Panc1 (cell line): ENCODE results near the gene PER2. TPM values are rescaled to one million over a fixed set of nuclear protein-coding genes. Genes with fewer than 3 reads are reported as not detected.
"Not testable (repeated sequence)": the region's sequence is repeated elsewhere in the genome, so short reads cannot be mapped to it uniquely, and the experiment has no call there.

Source experiments
- ATAC-seq: fragments of 200-7000 bp; cut with Tn5 transposase; 2 replicates; pipeline ENCODE4 v1.9.1; 2020; ENCODE audit warnings: mild to moderate bottlenecking, moderate library complexity
- BruUV-seq: library from RNA; stranded (reverse); fragments of 400-500 nt; replicated peaks from 2 replicates; lab custom pipeline; 2021; lab: Mats Ljungman, UMichigan
- CTCF ChIA-PET: fragments of 300-600 bp; sonication (Branson Sonifier 250); formaldehyde crosslinking; loops from one replicate; lab custom pipeline; 2022; ENCODE audit warnings: antibody characterized with exemption; lab: Charles Lee
- POLR2A ChIA-PET: fragments of 300-600 bp; sonication (Branson Sonifier 250); formaldehyde crosslinking; loops from one replicate; lab custom pipeline; 2022; ENCODE audit warnings: antibody characterized with exemption; lab: Charles Lee
- DNase-seq: peaks from one replicate; pipeline ENCODE4 v3.0.0-alpha.2; 2010; ENCODE audit warnings: low read depth, low spot score
- H3K27ac ChIP-seq: 2 replicates; pipeline ENCODE4 v1.5.1; 2011; ENCODE audit warnings: mild to moderate bottlenecking, low read length, inconsistent platforms
- H3K27me3 ChIP-seq: fragments of 200-500 bp; sonication (Bioruptor generic); 2 replicates; pipeline ENCODE4 v1.6.0; 2014; ENCODE audit warnings: low read length, inconsistent platforms; ENCODE audit not compliant: control insufficient read depth, insufficient read depth
- H3K36me3 ChIP-seq: fragments of 200-500 bp; sonication (Bioruptor generic); 2 replicates; pipeline ENCODE4 v1.5.1; 2014; ENCODE audit warnings: inconsistent platforms, mild to moderate bottlenecking, low read length, moderate library complexity; ENCODE audit not compliant: control insufficient read depth, insufficient read depth
- H3K4me1 ChIP-seq: 2 replicates; pipeline ENCODE4 v1.5.1; 2011; ENCODE audit warnings: inconsistent platforms, mild to moderate bottlenecking, low read length, moderate library complexity; ENCODE audit not compliant: control insufficient read depth, insufficient read depth
- H3K4me3 ChIP-seq, 2 experiments: 2 replicates each; pipeline ENCODE4 v1.5.1; 2011 to 2012; ENCODE audit warnings: low read depth in 2 of 2, low read length in 2 of 2, mild to moderate bottlenecking in 2 of 2, inconsistent platforms in 1 of 2, moderate library complexity in 1 of 2
- H3K9me3 ChIP-seq: fragments of 200-500 bp; sonication (Bioruptor generic); 2 replicates; pipeline ENCODE4 v1.5.1; 2014; ENCODE audit warnings: low read depth, mild to moderate bottlenecking, inconsistent platforms, low read length, moderate library complexity; ENCODE audit not compliant: control insufficient read depth, insufficient read depth
- CTCF ChIP-seq: fragments of 450-650 bp; IDR thresholded peaks from 2 replicates; pipeline ENCODE4 v1.5.1; 2017; ENCODE audit warnings: mild to moderate bottlenecking
- POLR2AphosphoS5 ChIP-seq: IDR thresholded peaks from 2 replicates; pipeline ENCODE4 v1.6.1; 2012; ENCODE audit warnings: mild to moderate bottlenecking, low read depth, low read length, moderate library complexity
- REST ChIP-seq, 2 experiments: IDR thresholded peaks; 2 replicates each; pipeline ENCODE4 v1.6.1; 2011 to 2012; ENCODE audit warnings: low read depth in 2 of 2, control low read depth in 1 of 2, low read length in 1 of 2, mild to moderate bottlenecking in 1 of 2, moderate library complexity in 1 of 2; ENCODE audit not compliant: insufficient read depth in 1 of 2
- SIN3A ChIP-seq: IDR thresholded peaks from 2 replicates; pipeline ENCODE4 v1.6.1; 2012; ENCODE audit warnings: low read depth, mild to moderate bottlenecking, low read length, moderate library complexity, borderline replicate concordance; ENCODE audit not compliant: insufficient read depth
- TCF7L2 ChIP-seq: IDR thresholded peaks from 2 replicates; pipeline ENCODE4 v1.6.1; 2011; ENCODE audit warnings: mild to moderate bottlenecking, low read depth, low read length, inconsistent platforms
- in situ Hi-C: cut with HindIII; loops from 2 replicates; pipeline ENCODE4 v1.10.0; 2016; ENCODE audit warnings: low sequenced_read_pairs, low pct_unique_long_range_greater_than_20kb
- intact Hi-C: fragments of 100-400 bp; cut with micrococcal nuclease; formaldehyde crosslinking; loops from one replicate; pipeline ENCODE4 v1.10.0; 2022; ENCODE audit not compliant: unreplicated experiment
- total RNA-seq: library from RNA; stranded (reverse); gene quantifications from one replicate; pipeline ENCODE4 v1.2.1, GENCODE V29; 2021; ENCODE audit not compliant: unreplicated experiment

PER2 gene
- total RNA-seq, 1 experiment from 2014 or later = 9.9 TPM

GRCh38 chr2:238336793-238337444 lies 48.5 kb upstream of the PER2 start:
- POLR2A ChIA-PET = no interaction called here
- Histone ChIP-seq H3K4me1 (no peaks in the 10 kb centered on the region), H3K27ac (no peak overlapping the region), H3K27me3 (no peaks in the 10 kb centered on the region), H3K36me3 (no peaks in the 10 kb centered on the region), H3K4me3 (no peak overlapping the region), H3K9me3 (no peaks in the 10 kb centered on the region)
- CTCF ChIA-PET = no interaction called here
- no TSS peak for BruUV-seq
- DNase-seq (no peak), ATAC-seq (no peak)
- in situ Hi-C loops (no loop called here), intact Hi-C loops (no loop called here)
- no peak for TF ChIP-seq SIN3A

GRCh38 chr2:238336151-238336550 lies 47.7 kb upstream of the PER2 start:
- no peak for ATAC-seq
- no TSS peak for BruUV-seq
- Histone ChIP-seq H3K4me3 (no peak overlapping the region), H3K9me3 (no peaks in the 10 kb centered on the region), H3K27me3 (no peaks in the 10 kb centered on the region), H3K4me1 (no peaks in the 10 kb centered on the region), H3K36me3 (no peaks in the 10 kb centered on the region), H3K27ac (no peak overlapping the region)
- DNase-seq = no peak
- ChIA-PET POLR2A (no interaction called here), CTCF (no interaction called here)
- intact Hi-C loops (no loop called here), in situ Hi-C loops (no loop called here)
- TF ChIP-seq CTCF (no peak), POLR2AphosphoS5 (no peak)

DNA sequence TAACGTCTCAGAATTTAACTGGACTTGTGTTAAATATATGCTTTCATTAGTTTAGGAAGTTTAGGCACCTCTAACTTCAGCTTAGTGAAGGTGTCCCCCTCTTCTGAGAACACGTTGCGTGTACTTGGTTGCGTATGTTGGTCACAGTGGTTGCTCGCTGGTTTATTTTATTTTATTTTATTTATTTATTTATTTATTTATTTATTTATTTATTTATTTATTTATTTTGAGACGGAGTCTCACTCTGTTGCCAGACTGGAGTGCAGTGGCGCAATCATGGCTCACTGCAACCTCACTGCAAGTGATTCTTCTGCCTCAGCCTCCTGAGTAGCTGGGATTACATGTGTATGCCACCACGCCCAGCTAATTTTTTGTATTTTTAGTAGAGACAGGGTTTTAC lies 47.2 kb upstream of the PER2 start:
- ATAC-seq, H3K9me3 ChIP-seq, H3K27ac ChIP-seq, H3K4me1 ChIP-seq, in situ Hi-C loops, CTCF ChIA-PET, BruUV-seq, H3K36me3 ChIP-seq, POLR2A ChIA-PET, DNase-seq, H3K4me3 ChIP-seq, intact Hi-C loops, H3K27me3 ChIP-seq: not testable (repeated sequence)

GRCh38 chr2:238334885-238335284 lies 46.5 kb upstream of the PER2 start:
- no peak for ATAC-seq
- in situ Hi-C loops = no loop called here
- no TSS peak for BruUV-seq
- intact Hi-C loops = no loop called here
- Histone ChIP-seq H3K27me3 (no peaks in the 10 kb centered on the region), H3K36me3 (0 out of 2 replicates have a peak, but pooled peaks cover under 1% of the 10 kb centered on the region), H3K27ac (no peak overlapping the region), H3K4me3 (no peak overlapping the region), H3K9me3 (no peaks in the 10 kb centered on the region), H3K4me1 (no peaks in the 10 kb centered on the region)
- CTCF ChIA-PET = no interaction called here
- POLR2A ChIA-PET = no interaction called here
- TF ChIP-seq SIN3A = no peak
- TF ChIP-seq TCF7L2 = no peak
- no peak for TF ChIP-seq REST (IDR thresholded peaks at IDR 0.05; ENCODE audit: insufficient read depth in 1 of 2, low read depth in 2 of 2, low read length in 1 of 2)
- TF ChIP-seq CTCF = no peak
- no peak for TF ChIP-seq POLR2AphosphoS5
- DNase-seq = no peak
